Activated naive CD4-positive, alpha-beta T cell treated with anti-CD3 and anti-CD28 coated beads, Interleukin-2, amount 10 ng/mL, durations not matched to agents 7 days and 5 days (primary cell): Measurements from ENCODE around the gene LY6G6C.

Source experiments
- CTCF ChIA-PET: fragments of 350-600 bp; sonication (Branson Sonifier 250); formaldehyde crosslinking; loops from one replicate; lab custom pipeline; 2021; ENCODE audit warnings: antibody characterized with exemption; lab: Charles Lee
- DNase-seq: peaks from one replicate; pipeline ENCODE4 v3.0.0-alpha.2; 2020
- H3K27ac Mint-ChIP-seq: one replicate; pipeline ENCODE4 v1.8.0; 2021; ENCODE audit warnings: mild to moderate bottlenecking, moderate library complexity, mixed read lengths
- H3K27me3 Mint-ChIP-seq: one replicate; pipeline ENCODE4 v1.8.0; 2021; ENCODE audit warnings: mild to moderate bottlenecking, mixed read lengths
- H3K36me3 Mint-ChIP-seq: one replicate; pipeline ENCODE4 v1.8.0; 2021; ENCODE audit warnings: mixed read lengths
- H3K4me1 Mint-ChIP-seq: one replicate; pipeline ENCODE4 v1.8.0; 2021; ENCODE audit warnings: mixed read lengths
- H3K4me3 Mint-ChIP-seq: one replicate; pipeline ENCODE4 v1.8.0; 2021; ENCODE audit warnings: mild to moderate bottlenecking, moderate library complexity, mixed read lengths
- H3K9me3 Mint-ChIP-seq: one replicate; pipeline ENCODE4 v1.8.0; 2021; ENCODE audit warnings: mixed read lengths

Gene LY6G6C

GRCh38 chr6:31721351-31722020 is at the start of gene LY6G6C:
Gene LY6G6C, minus strand, starts transcription at chr6:31721746. Its CDS starts 67 bp downstream, at chr6:31721679.
- no peak within 1 kb of the TSS for H3K27ac Mint-ChIP-seq
- CTCF ChIA-PET = interaction anchor here (1.3 kb wide), 1 partner anchor 49 kb away, joined by 3 read pairs; no protein-coding TSS in a partner anchor
- peaks cover 30% of the 10 kb centered on the region for H3K27me3 Mint-ChIP-seq
- H3K9me3 Mint-ChIP-seq = no peaks in the 10 kb centered on the region
- DNase-seq = no peak
- H3K4me3 Mint-ChIP-seq = no peak within 1 kb of the TSS
- peaks cover 22% of the 10 kb centered on the region for H3K4me1 Mint-ChIP-seq
- peaks cover 8% of the 10 kb centered on the region for H3K36me3 Mint-ChIP-seq

- Mint-ChIP-seq H3K9me3 (peaks cover 3% of the 10 kb centered on the region), H3K4me3 (no peak overlapping the region), H3K36me3 (peaks cover 7% of the 10 kb centered on the region), H3K27ac (peak overlapping the region; percentile 39), H3K27me3 (peaks cover 5% of the 10 kb centered on the region), H3K4me1 (peaks cover 62% of the 10 kb centered on the region)
- CTCF ChIA-PET = interaction anchor here (0.7 to 2.7 kb wide), 11 partner anchors 20 to 118 kb away, joined by 3 to 13 read pairs (median 7); partner anchors contain the start of genes BAG6, LY6G6C and VARS1
- DNase-seq = no peak
Observed at GRCh38 chr6:31770860-31771259, 49.3 kb upstream of the LY6G6C start.

GRCh38 chr6:31769684-31770371 is 48.3 kb upstream of the LY6G6C start:
- Mint-ChIP-seq H3K4me3 (no peak overlapping the region), H3K36me3 (peaks cover 9% of the 10 kb centered on the region), H3K9me3 (peaks cover 3% of the 10 kb centered on the region), H3K27ac (peak overlapping the region; percentile 61), H3K27me3 (no peaks in the 10 kb centered on the region), H3K4me1 (peaks cover 52% of the 10 kb centered on the region)
- CTCF ChIA-PET = interaction anchor here (0.7 to 2.7 kb wide), 31 partner anchors 10 to 117 kb away, joined by 3 to 23 read pairs (median 5); partner anchors contain the start of genes ABHD16A, BAG6, CLIC1 and DDAH2
- peak; percentile 86 for DNase-seq

- Mint-ChIP-seq H3K9me3 (peaks cover 3% of the 10 kb centered on the region), H3K27ac (peak overlapping the region; percentile 52), H3K4me3 (no peak overlapping the region), H3K4me1 (peaks cover 64% of the 10 kb centered on the region), H3K27me3 (no peaks in the 10 kb centered on the region), H3K36me3 (peaks cover 13% of the 10 kb centered on the region)
- no peak for DNase-seq
- CTCF ChIA-PET = interaction anchor here (0.8 to 2.7 kb wide), 16 partner anchors 9 to 116 kb away, joined by 3 to 23 read pairs (median 8); partner anchors contain the start of genes BAG6, CLIC1, DDAH2 and LY6G5C
Observed at GRCh38 chr6:31768363-31769257, 47.1 kb upstream of the LY6G6C start.

GRCh38 chr6:31767096-31767645 is 45.6 kb upstream of the LY6G6C start:
- Mint-ChIP-seq H3K4me3 (no peak overlapping the region), H3K27me3 (no peaks in the 10 kb centered on the region), H3K9me3 (peaks cover 3% of the 10 kb centered on the region), H3K4me1 (peaks cover 57% of the 10 kb centered on the region), H3K27ac (no peak overlapping the region), H3K36me3 (peaks cover 20% of the 10 kb centered on the region)
- DNase-seq = no peak
- CTCF ChIA-PET = no interaction called here

- CTCF ChIA-PET = interaction anchor here (0.9 kb wide), 1 partner anchor 12 kb away, joined by 3 read pairs; no protein-coding TSS in a partner anchor
- Mint-ChIP-seq H3K4me1 (peaks cover 48% of the 10 kb centered on the region), H3K36me3 (peaks cover 21% of the 10 kb centered on the region), H3K27ac (peak overlapping the region; percentile 49), H3K27me3 (no peaks in the 10 kb centered on the region), H3K9me3 (no peaks in the 10 kb centered on the region), H3K4me3 (no peak overlapping the region)
- DNase-seq = no peak
Observed at GRCh38 chr6:31765910-31766794, 44.6 kb upstream of the LY6G6C start.

DNA sequence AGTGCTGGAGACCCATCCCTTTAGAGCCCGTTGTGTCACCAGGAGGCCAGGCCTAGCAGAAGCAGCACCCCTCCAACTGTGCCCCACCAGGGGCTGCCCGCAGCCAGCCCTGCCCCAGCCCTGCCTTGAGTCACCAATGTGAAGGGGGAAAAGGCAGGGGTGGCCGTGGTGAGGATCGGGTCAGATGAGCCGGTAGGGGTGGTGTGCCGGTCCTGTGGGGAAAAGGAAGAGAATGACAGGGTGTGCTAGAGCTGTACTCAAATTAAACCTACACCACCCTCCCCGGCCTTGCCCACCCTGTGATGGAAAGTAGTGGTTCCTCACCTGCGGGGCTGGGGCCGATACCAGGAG is 44.0 kb upstream of the LY6G6C start:
- peaks cover 42% of the 10 kb centered on the region for H3K4me1 Mint-ChIP-seq
- H3K27ac Mint-ChIP-seq = no peak overlapping the region
- DNase-seq = no peak
- H3K4me3 Mint-ChIP-seq = no peak overlapping the region
- CTCF ChIA-PET = interaction anchor here (0.9 kb wide), 1 partner anchor 13 kb away, joined by 3 read pairs; no protein-coding TSS in a partner anchor
- H3K9me3 Mint-ChIP-seq = no peaks in the 10 kb centered on the region
- H3K36me3 Mint-ChIP-seq = peaks cover 27% of the 10 kb centered on the region
- no peaks in the 10 kb centered on the region for H3K27me3 Mint-ChIP-seq

GRCh38 chr6:31764198-31764597 is 42.7 kb upstream of the LY6G6C start:
- Mint-ChIP-seq H3K27ac (no peak overlapping the region), H3K4me3 (no peak overlapping the region), H3K9me3 (no peaks in the 10 kb centered on the region), H3K36me3 (peaks cover 34% of the 10 kb centered on the region), H3K4me1 (peaks cover 30% of the 10 kb centered on the region), H3K27me3 (no peaks in the 10 kb centered on the region)
- DNase-seq = no peak
- CTCF ChIA-PET = no interaction called here

DNA sequence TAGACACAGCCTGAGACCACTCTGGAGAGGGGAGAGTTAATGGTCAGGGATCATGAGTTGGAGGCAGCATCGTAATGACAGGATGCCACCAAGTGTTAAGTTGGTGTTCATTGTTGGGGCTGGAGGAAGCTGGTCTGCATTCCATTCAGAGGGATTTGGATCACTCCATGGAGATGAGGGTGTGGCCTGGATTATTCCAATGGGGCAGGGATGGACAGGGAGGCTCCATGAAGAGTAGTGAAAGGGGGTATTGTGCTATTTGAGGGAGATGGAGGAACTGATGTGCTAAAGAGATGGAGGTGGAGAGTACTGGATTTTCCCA is 42.0 kb upstream of the LY6G6C start:
- peaks cover 28% of the 10 kb centered on the region for H3K4me1 Mint-ChIP-seq
- peaks cover 38% of the 10 kb centered on the region for H3K36me3 Mint-ChIP-seq
- no peak overlapping the region for H3K4me3 Mint-ChIP-seq
- CTCF ChIA-PET = no interaction called here
- no peak for DNase-seq
- H3K27me3 Mint-ChIP-seq = no peaks in the 10 kb centered on the region
- no peaks in the 10 kb centered on the region for H3K9me3 Mint-ChIP-seq
- no peak overlapping the region for H3K27ac Mint-ChIP-seq

DNA sequence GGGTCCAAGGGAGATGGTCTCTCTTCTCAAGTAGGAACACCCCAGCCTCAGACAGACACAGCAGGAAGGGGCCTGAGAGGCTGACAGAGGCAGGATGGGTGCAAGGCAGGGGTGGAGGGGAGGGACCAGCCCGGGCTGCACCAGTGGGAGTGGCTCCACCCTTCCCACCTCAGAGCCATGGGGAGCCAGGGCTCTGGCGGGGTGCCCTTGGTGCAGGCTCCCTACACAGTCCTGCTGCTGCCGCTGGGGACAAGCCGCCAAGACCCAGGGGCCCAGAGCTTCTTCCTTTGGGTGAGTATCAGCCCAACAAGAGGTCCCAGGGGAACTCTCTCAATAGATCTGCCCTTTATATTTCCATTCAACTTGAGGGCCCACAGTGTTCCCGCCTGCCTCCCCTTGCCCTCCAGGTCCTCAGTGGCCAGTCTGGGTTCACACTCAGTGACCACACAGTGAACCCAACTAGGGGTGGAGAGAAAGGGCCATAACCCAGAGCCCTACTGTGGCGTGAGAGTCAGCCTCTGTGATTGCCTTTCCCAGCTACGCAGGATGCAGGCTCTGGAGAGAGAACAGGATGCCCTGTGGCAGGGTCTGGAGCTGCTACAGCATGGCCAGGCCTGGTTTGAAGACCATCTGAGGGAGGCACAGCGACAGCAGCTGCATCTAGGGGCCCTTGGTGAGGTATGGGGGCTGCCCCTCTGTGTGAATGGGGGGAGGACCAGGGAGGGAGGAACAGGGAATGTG is 41.5 kb upstream of the LY6G6C start:
- CTCF ChIA-PET = no interaction called here
- Mint-ChIP-seq H3K4me3 (no peak overlapping the region), H3K9me3 (no peaks in the 10 kb centered on the region)

GRCh38 chr6:31762356-31762755 is 40.8 kb upstream of the LY6G6C start, which contains the start of gene SAPCD1:
Gene SAPCD1, plus strand, starts transcription at chr6:31762656. Its CDS starts 399 bp downstream, at chr6:31763055.
- H3K27me3 Mint-ChIP-seq = no peaks in the 10 kb centered on the region
- no peak within 1 kb of the TSS for H3K4me3 Mint-ChIP-seq
- no peak for DNase-seq
- no peaks in the 10 kb centered on the region for H3K9me3 Mint-ChIP-seq
- CTCF ChIA-PET = no interaction called here
- H3K4me1 Mint-ChIP-seq = peaks cover 20% of the 10 kb centered on the region
- H3K27ac Mint-ChIP-seq = no peak within 1 kb of the TSS
- peaks cover 43% of the 10 kb centered on the region for H3K36me3 Mint-ChIP-seq

More for the DNA sequence above, 41.5 kb upstream of the LY6G6C start:
- Mint-ChIP-seq H3K27me3 (no peaks in the 10 kb centered on the region), H3K4me1 (peaks cover 23% of the 10 kb centered on the region), H3K36me3 (peaks cover 41% of the 10 kb centered on the region), H3K27ac (no peak overlapping the region)
- no peak for DNase-seq

DNA sequence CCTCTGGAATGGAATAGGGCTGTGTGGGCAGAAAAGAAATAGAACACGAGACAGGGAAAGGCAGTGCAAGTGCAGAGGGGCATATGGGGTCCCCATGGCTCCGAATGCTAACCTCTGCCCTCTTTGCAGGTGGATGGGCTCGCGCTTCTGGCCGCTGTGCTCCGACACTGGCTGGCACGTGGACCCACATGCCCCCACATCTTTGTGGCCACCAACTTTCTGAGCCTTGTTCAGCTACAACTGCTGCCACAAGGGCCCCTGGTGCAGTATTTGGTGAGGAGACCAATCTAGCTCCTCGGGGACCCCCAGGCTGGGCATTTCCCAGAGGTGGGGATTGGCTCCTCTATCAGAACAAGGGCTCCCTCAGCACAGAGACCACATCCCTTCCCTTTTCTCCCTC is 39.8 kb upstream of the LY6G6C start:
- Mint-ChIP-seq H3K4me3 (no peak overlapping the region), H3K27ac (no peak overlapping the region), H3K27me3 (no peaks in the 10 kb centered on the region), H3K36me3 (peaks cover 43% of the 10 kb centered on the region), H3K4me1 (peaks cover 20% of the 10 kb centered on the region), H3K9me3 (no peaks in the 10 kb centered on the region)
- no peak for DNase-seq
- CTCF ChIA-PET = interaction anchor here (3.1 kb wide), 1 partner anchor 8 kb away, joined by 16 read pairs; no protein-coding TSS in a partner anchor
